ENCODE measurements around the gene FAM78B. TPM values are rescaled to one million over a fixed set of nuclear protein-coding genes. Genes with fewer than 3 reads are reported as not detected.

Gene FAM78B
- total RNA-seq, 2 donors from 2014 or later = 0.15 to 0.31 TPM

- H3K9me3 ChIP-seq (ENCODE audit: control insufficient read depth, low read length, poor library complexity, severe bottlenecking) = no peaks in the 10 kb centered on the region
- no peak for DNase-seq
- Mint-ChIP-seq H3K4me3 (no peak overlapping the region), H3K36me3 (ENCODE audit: low read depth) (no peaks in the 10 kb centered on the region), H3K27ac (no peak overlapping the region), H3K4me1 (no peaks in the 10 kb centered on the region), H3K27me3 (no peaks in the 10 kb centered on the region)
- no peak for ATAC-seq
These were observed 100.7 kb downstream of the FAM78B start for GRCh38 chr1:166066107-166066506.

GRCh38 chr1:166064951-166065350 is 101.8 kb downstream of the FAM78B start:
- no peaks in the 10 kb centered on the region for H3K27me3 Mint-ChIP-seq
- H3K9me3 ChIP-seq (ENCODE audit: control insufficient read depth, low read length, poor library complexity, severe bottlenecking) = no peaks in the 10 kb centered on the region
- H3K4me1 Mint-ChIP-seq = no peaks in the 10 kb centered on the region

DNA sequence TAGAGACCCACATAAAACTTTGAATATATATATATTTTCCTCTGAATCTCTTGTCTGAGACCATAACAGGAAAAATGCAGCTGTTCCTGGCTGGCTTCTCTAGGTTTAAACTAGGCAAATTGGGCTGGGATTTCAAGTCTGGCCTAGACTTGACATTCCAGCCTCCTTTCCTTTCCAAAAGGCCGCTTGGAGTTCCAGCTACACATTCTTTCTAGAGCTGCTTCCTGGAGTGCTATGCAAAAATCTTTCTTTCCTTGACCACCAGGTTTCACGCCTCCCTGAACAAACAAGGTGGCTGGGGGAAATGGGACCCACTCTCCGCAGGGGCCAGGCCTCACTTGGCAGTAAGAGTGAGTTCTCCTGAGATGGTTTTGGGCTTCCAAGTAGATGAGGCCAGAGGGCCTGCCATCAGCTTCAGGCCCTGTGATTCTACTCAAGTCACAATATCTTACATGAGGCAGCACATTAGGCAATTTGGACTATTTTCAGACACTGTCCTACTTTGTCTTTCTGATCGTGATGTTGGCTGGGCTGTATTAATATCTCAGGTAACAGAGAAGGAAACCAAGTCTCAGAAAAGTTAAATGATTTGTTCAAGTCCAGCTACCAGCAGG is 102.4 kb downstream of the FAM78B start:
- no peaks in the 10 kb centered on the region for H3K27me3 Mint-ChIP-seq
- no peak overlapping the region for H3K4me3 Mint-ChIP-seq
- H3K36me3 Mint-ChIP-seq (ENCODE audit: low read depth) = no peaks in the 10 kb centered on the region
- DNase-seq (no peak), ATAC-seq (no peak)
- H3K4me1 Mint-ChIP-seq = no peaks in the 10 kb centered on the region
- H3K9me3 ChIP-seq (ENCODE audit: control insufficient read depth, low read length, poor library complexity, severe bottlenecking) = no peaks in the 10 kb centered on the region
- H3K27ac Mint-ChIP-seq = no peak overlapping the region

More at GRCh38 chr1:166064951-166065350, 101.8 kb downstream of the FAM78B start:
- no peak overlapping the region for H3K4me3 Mint-ChIP-seq
- ATAC-seq (no peak), DNase-seq (no peak)
- no peaks in the 10 kb centered on the region for H3K36me3 Mint-ChIP-seq (ENCODE audit: low read depth)
- no peak overlapping the region for H3K27ac Mint-ChIP-seq

GRCh38 chr1:166063701-166064100 is 103.1 kb downstream of the FAM78B start:
- H3K27me3 Mint-ChIP-seq = peaks cover 4% of the 10 kb centered on the region
- no peak overlapping the region for H3K4me3 Mint-ChIP-seq
- ATAC-seq (no peak), DNase-seq (no peak)
- H3K27ac Mint-ChIP-seq = no peak overlapping the region
- no peaks in the 10 kb centered on the region for H3K9me3 ChIP-seq (ENCODE audit: control insufficient read depth, low read length, poor library complexity, severe bottlenecking)
- H3K36me3 Mint-ChIP-seq (ENCODE audit: low read depth) = no peaks in the 10 kb centered on the region
- no peaks in the 10 kb centered on the region for H3K4me1 Mint-ChIP-seq

- Mint-ChIP-seq H3K27ac (no peak overlapping the region), H3K4me3 (no peak overlapping the region), H3K4me1 (no peaks in the 10 kb centered on the region), H3K27me3 (peaks cover 9% of the 10 kb centered on the region), H3K36me3 (ENCODE audit: low read depth) (no peaks in the 10 kb centered on the region)
- H3K9me3 ChIP-seq (ENCODE audit: control insufficient read depth, low read length, poor library complexity, severe bottlenecking) = no peaks in the 10 kb centered on the region
- no peak for DNase-seq
- ATAC-seq = no peak
These were observed 104.3 kb downstream of the FAM78B start for GRCh38 chr1:166062421-166063070.

DNA sequence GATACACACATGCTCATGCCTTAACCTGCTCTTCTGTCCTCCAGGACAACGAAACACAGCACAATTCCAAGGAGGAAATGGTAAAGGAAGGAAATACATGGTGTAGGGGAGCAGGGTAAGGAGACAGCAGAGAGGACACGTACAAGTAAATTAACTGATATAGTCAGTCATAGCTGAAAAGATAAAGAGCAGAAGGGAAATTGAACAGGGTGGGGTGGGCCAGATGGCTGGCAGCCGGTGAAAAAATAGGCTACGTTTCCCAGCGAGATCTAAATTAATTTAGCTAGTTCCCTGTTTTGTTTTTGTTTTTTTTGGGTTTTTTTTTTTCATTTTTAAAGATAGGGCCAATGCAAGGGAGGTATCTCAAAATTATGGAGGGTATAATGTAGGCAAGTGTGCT is 109.2 kb downstream of the FAM78B start:
- no peaks in the 10 kb centered on the region for H3K9me3 ChIP-seq (ENCODE audit: control insufficient read depth, low read length, poor library complexity, severe bottlenecking)
- H3K27me3 Mint-ChIP-seq = peaks cover 26% of the 10 kb centered on the region
- no peaks in the 10 kb centered on the region for H3K4me1 Mint-ChIP-seq
- H3K27ac Mint-ChIP-seq = no peak overlapping the region
- DNase-seq = no peak
- H3K36me3 Mint-ChIP-seq (ENCODE audit: low read depth) = no peaks in the 10 kb centered on the region
- ATAC-seq = no peak
- H3K4me3 Mint-ChIP-seq = no peak overlapping the region

DNA sequence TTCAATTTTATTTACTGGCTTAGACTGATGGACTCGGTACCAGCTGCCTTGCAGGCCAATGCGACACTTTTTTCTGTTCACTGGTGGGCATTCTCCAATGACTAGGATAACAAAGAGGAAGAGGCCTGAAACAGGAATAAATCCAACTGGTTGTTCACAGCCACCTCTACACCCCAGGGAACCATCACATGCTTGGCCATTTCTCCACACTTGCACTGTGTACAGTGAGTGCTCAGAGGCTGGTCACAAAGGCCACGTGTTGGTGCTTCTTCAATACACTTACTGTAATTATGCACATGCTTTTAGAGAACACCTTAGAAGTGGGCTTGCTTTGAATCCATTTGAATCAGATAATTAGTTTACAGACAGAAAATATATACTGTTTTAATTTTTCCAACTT is 113.4 kb downstream of the FAM78B start:
- H3K9me3 ChIP-seq (ENCODE audit: control insufficient read depth, low read length, poor library complexity, severe bottlenecking) = no peaks in the 10 kb centered on the region
- H3K27me3 Mint-ChIP-seq = peaks cover 23% of the 10 kb centered on the region
- H3K4me3 Mint-ChIP-seq = no peak overlapping the region
- no peak overlapping the region for H3K27ac Mint-ChIP-seq
- ATAC-seq (no peak), DNase-seq (no peak)
- H3K4me1 Mint-ChIP-seq = no peaks in the 10 kb centered on the region
- no peaks in the 10 kb centered on the region for H3K36me3 Mint-ChIP-seq (ENCODE audit: low read depth)

- Mint-ChIP-seq H3K4me1 (no peaks in the 10 kb centered on the region), H3K27ac (no peak overlapping the region), H3K36me3 (ENCODE audit: low read depth) (peaks cover 2% of the 10 kb centered on the region), H3K27me3 (peaks cover 11% of the 10 kb centered on the region), H3K4me3 (no peak overlapping the region)
- DNase-seq (no peak), ATAC-seq (no peak)
- no peaks in the 10 kb centered on the region for H3K9me3 ChIP-seq (ENCODE audit: control insufficient read depth, low read length, poor library complexity, severe bottlenecking)
These were observed 126.4 kb downstream of the FAM78B start for GRCh38 chr1:166040202-166040997.

GRCh38 chr1:166039436-166040201 is 127.2 kb downstream of the FAM78B start:
- DNase-seq (no peak), ATAC-seq (no peak)
- Mint-ChIP-seq H3K4me1 (no peaks in the 10 kb centered on the region), H3K27ac (no peak overlapping the region), H3K36me3 (ENCODE audit: low read depth) (peaks cover 2% of the 10 kb centered on the region), H3K4me3 (no peak overlapping the region), H3K27me3 (peaks cover 11% of the 10 kb centered on the region)
- no peaks in the 10 kb centered on the region for H3K9me3 ChIP-seq (ENCODE audit: control insufficient read depth, low read length, poor library complexity, severe bottlenecking)

GRCh38 chr1:166036092-166036491 is 130.7 kb downstream of the FAM78B start:
- ATAC-seq = no peak
- H3K27me3 Mint-ChIP-seq = peaks cover 11% of the 10 kb centered on the region

DNA sequence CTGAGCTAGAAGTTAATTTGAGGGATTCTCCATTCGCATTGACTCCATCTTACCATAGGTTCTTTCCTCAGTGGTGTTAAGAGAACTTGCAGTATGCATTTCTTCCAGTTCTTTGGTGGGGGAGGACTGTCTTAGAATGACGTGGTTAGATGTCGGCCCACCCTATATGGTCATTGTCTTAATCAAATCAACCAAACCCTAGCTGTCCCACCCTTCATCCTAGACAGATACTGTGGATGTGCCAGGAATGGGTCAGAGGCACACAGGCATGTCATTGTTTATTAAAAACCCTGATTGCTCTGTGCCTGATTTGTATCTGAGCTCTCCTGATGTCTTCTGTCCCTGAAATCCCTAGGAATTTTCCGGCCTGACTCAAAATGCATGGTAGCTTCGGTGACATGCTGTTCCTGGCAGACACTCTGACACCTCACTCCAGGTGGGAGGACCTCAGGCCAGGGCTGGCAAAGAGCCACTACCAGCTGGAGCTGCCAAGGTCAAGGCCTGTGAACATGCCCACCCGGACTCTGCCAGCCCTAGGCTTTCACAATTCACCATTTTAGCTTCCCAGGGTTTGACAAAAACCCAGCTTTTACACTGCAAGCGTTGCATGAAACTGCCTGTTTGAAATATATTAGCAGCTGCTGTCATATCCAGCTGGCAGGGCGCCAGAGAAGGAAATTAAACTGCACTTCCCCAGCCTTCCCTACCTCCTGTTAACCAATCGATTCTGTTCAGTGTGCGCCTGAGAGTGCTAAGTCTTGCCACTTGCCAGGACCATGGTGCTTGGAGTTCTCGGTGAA is 134.0 kb downstream of the FAM78B start:
- no peak for ATAC-seq
- DNase-seq = no peak

More at GRCh38 chr1:166036092-166036491, 130.7 kb downstream of the FAM78B start:
- H3K27ac Mint-ChIP-seq = no peak overlapping the region
- H3K4me1 Mint-ChIP-seq = no peaks in the 10 kb centered on the region
- H3K9me3 ChIP-seq (ENCODE audit: control insufficient read depth, low read length, poor library complexity, severe bottlenecking) = no peaks in the 10 kb centered on the region
- no peak overlapping the region for H3K4me3 Mint-ChIP-seq
- H3K36me3 Mint-ChIP-seq (ENCODE audit: low read depth) = no peaks in the 10 kb centered on the region
- DNase-seq = no peak

GRCh38 chr1:166031932-166032571 is 134.7 kb downstream of the FAM78B start:
- H3K9me3 ChIP-seq (ENCODE audit: control insufficient read depth, low read length, poor library complexity, severe bottlenecking) = no peaks in the 10 kb centered on the region
- peaks cover 21% of the 10 kb centered on the region for H3K27me3 Mint-ChIP-seq
- no peaks in the 10 kb centered on the region for H3K36me3 Mint-ChIP-seq (ENCODE audit: low read depth)
- peaks cover 2% of the 10 kb centered on the region for H3K4me1 Mint-ChIP-seq
- ATAC-seq (no peak), DNase-seq (no peak)
- H3K27ac Mint-ChIP-seq = no peak overlapping the region
- no peak overlapping the region for H3K4me3 Mint-ChIP-seq

More for the DNA sequence above, 134.0 kb downstream of the FAM78B start:
- H3K9me3 ChIP-seq (ENCODE audit: control insufficient read depth, low read length, poor library complexity, severe bottlenecking) = no peaks in the 10 kb centered on the region
- Mint-ChIP-seq H3K4me1 (no peaks in the 10 kb centered on the region), H3K27me3 (peaks cover 17% of the 10 kb centered on the region), H3K4me3 (no peak overlapping the region), H3K36me3 (ENCODE audit: low read depth) (no peaks in the 10 kb centered on the region), H3K27ac (no peak overlapping the region)
